GM23338 (cell line): Measurements from ENCODE around the gene GNPDA2. TPM values are rescaled to one million over a fixed set of nuclear protein-coding genes. Genes with fewer than 3 reads are reported as not detected.

ENCODE experiments used
- ATAC-seq: fragments of 200-7000 bp; cut with Tn5 transposase; 3 replicates; pipeline ENCODE4 v1.9.1; 2020
- DNase-seq: peaks from one replicate; pipeline ENCODE4 v3.0.0-alpha.2; 2015; ENCODE audit warnings: low spot score
- H2AFZ ChIP-seq: fragments of 200-600 bp; sonication (generic); 2 replicates; pipeline ENCODE4 v1.8.0; 2016; ENCODE audit warnings: antibody characterized with exemption, mild to moderate bottlenecking, moderate library complexity
- H3F3A ChIP-seq: fragments of 200-600 bp; sonication (generic); replicated peaks from 2 replicates; pipeline ENCODE4 v1.8.0; 2017; ENCODE audit warnings: antibody characterized with exemption, mixed run types, low read depth
- H3K27ac ChIP-seq: fragments of 200-600 bp; sonication (generic); 2 replicates; pipeline ENCODE4 v1.6.1; 2016; ENCODE audit warnings: low read depth
- H3K27me3 ChIP-seq: fragments of 200-600 bp; sonication (generic); 2 replicates; pipeline ENCODE4 v1.8.0; 2016; ENCODE audit warnings: mild to moderate bottlenecking, mixed run types, moderate library complexity; ENCODE audit not compliant: insufficient read depth
- H3K36me3 ChIP-seq: fragments of 200-600 bp; sonication (generic); 2 replicates; pipeline ENCODE4 v1.8.0; 2016; ENCODE audit warnings: mild to moderate bottlenecking; ENCODE audit not compliant: insufficient read depth
- H3K4me1 ChIP-seq: fragments of 200-600 bp; sonication (generic); 2 replicates; pipeline ENCODE4 v1.8.0; 2016; ENCODE audit warnings: mild to moderate bottlenecking, moderate library complexity; ENCODE audit not compliant: insufficient read depth
- H3K4me2 ChIP-seq: fragments of 200-600 bp; sonication (generic); 2 replicates; pipeline ENCODE4 v1.7.1; 2017; ENCODE audit warnings: mixed run types
- H3K4me3 ChIP-seq: fragments of 200-600 bp; sonication (generic); 2 replicates; pipeline ENCODE4 v1.6.1; 2016; ENCODE audit warnings: mixed run types
- H3K79me2 ChIP-seq: fragments of 200-600 bp; sonication (generic); replicated peaks from 2 replicates; pipeline ENCODE4 v1.8.0; 2017; ENCODE audit warnings: mild to moderate bottlenecking; ENCODE audit not compliant: insufficient read depth
- H3K9me2 ChIP-seq: fragments of 200-600 bp; sonication (generic); 2 replicates; pipeline ENCODE4 v1.8.0; 2017; ENCODE audit not compliant: insufficient read depth
- H4K20me1 ChIP-seq: fragments of 200-600 bp; sonication (generic); replicated peaks from 2 replicates; pipeline ENCODE4 v1.8.0; 2017; ENCODE audit warnings: mild to moderate bottlenecking; ENCODE audit not compliant: insufficient read depth
- H3K27ac Mint-ChIP-seq: 2 replicates; pipeline ENCODE4 v1.8.0; 2020; ENCODE audit warnings: inconsistent platforms, mild to moderate bottlenecking, moderate library complexity, mixed read lengths
- H3K27me3 Mint-ChIP-seq: 3 replicates; pipeline ENCODE4 v1.8.0; 2022; ENCODE audit warnings: low read depth, mild to moderate bottlenecking, moderate library complexity, mixed read lengths, inconsistent platforms; ENCODE audit not compliant: insufficient read depth, poor library complexity
- H3K36me3 Mint-ChIP-seq: 3 replicates; pipeline ENCODE4 v1.8.0; 2021; ENCODE audit warnings: low read depth, mild to moderate bottlenecking, inconsistent platforms, moderate library complexity, mixed read lengths
- H3K4me1 Mint-ChIP-seq: 3 replicates; pipeline ENCODE4 v1.8.0; 2020; ENCODE audit warnings: mild to moderate bottlenecking, inconsistent platforms, mixed read lengths
- H3K4me3 Mint-ChIP-seq: 3 replicates; pipeline ENCODE4 v1.8.0; 2021; ENCODE audit warnings: moderate library complexity, mild to moderate bottlenecking, inconsistent platforms, mixed read lengths
- H3K9me3 Mint-ChIP-seq: 3 replicates; pipeline ENCODE4 v1.8.0; 2020; ENCODE audit warnings: moderate library complexity, mild to moderate bottlenecking, inconsistent platforms, mixed read lengths
- CREB1 ChIP-seq: fragments of 250-450 bp; sonication (Bioruptor Pico); IDR thresholded peaks from 2 replicates; pipeline ENCODE4 v1.5.0; 2020; ENCODE audit warnings: low read depth, mild to moderate bottlenecking, moderate library complexity
- CTCF ChIP-seq, 2 experiments: fragments of 200-600 bp in 1 of 2; sonication (generic) in 1 of 2; conservative IDR thresholded peaks; 2 replicates each; pipeline versions ENCODE4 v1.5.1 to v1.6.1; 2016 to 2017; ENCODE audit warnings: antibody characterized with exemption in 2 of 2, low read depth in 2 of 2, mild to moderate bottlenecking in 2 of 2, moderate library complexity in 1 of 2
- ETS1 ChIP-seq: IDR thresholded peaks from 2 replicates; pipeline ENCODE4 v1.6.1; 2016; ENCODE audit warnings: antibody characterized with exemption
- EZH2phosphoT487 ChIP-seq: fragments of 200-600 bp; sonication (generic); IDR thresholded peaks from one replicate; pipeline ENCODE4 v1.8.1; 2018; ENCODE audit warnings: antibody characterized with exemption; ENCODE audit not compliant: unreplicated experiment
- JUNB ChIP-seq: IDR thresholded peaks from one replicate; pipeline ENCODE4 v1.6.1; 2016; ENCODE audit warnings: antibody characterized with exemption; ENCODE audit not compliant: unreplicated experiment
- NANOG ChIP-seq: IDR thresholded peaks from 2 replicates; pipeline ENCODE4 v1.6.1; 2016; ENCODE audit warnings: antibody characterized with exemption, borderline replicate concordance
- POLR2AphosphoS5 ChIP-seq: IDR thresholded peaks from 2 replicates; pipeline ENCODE4 v1.6.1; 2016; ENCODE audit warnings: antibody characterized with exemption, low read depth
- REST ChIP-seq: IDR thresholded peaks from one replicate; pipeline ENCODE4 v1.6.1; 2018; ENCODE audit warnings: antibody characterized with exemption; ENCODE audit not compliant: unreplicated experiment
- STAT1 ChIP-seq: IDR thresholded peaks from one replicate; pipeline ENCODE4 v1.6.1; 2016; ENCODE audit warnings: antibody characterized with exemption; ENCODE audit not compliant: unreplicated experiment
- ZNF462 ChIP-seq: fragments of 250-450 bp; sonication (Bioruptor Pico); IDR thresholded peaks from 2 replicates; pipeline ENCODE4 v1.5.0; 2020; ENCODE audit warnings: mild to moderate bottlenecking, moderate library complexity
- polyA plus RNA-seq: library from polyadenylated mRNA; unstranded; fragments of >200 nt; fragmentation: Nextera tagmentation; extraction: Ambion mirVana; gene quantifications from 2 replicates; pipeline ENCODE4 v1.2.1, GENCODE V29; 2016
- total RNA-seq: library from RNA; depleted of rRNA; stranded (reverse); fragments of >200 nt; shearing (Covaris generic); gene quantifications from 2 replicates; pipeline ENCODE4 v1.2.3, GENCODE V29; 2014

The GNPDA2 gene
- total and polyA plus RNA-seq, 2 experiments from 2014 or later, result 6.4 to 7.7 TPM

- Mint-ChIP-seq H3K4me3 (no peak overlapping the region; the same call in 2 of the 3 replicates), H3K4me1 (peaks cover 17% of the 10 kb centered on the region; the same call in 2 of the 3 replicates), H3K36me3 (no peaks in the 10 kb centered on the region), H3K27me3 (peaks cover 8% of the 10 kb centered on the region), H3K27ac (no peak overlapping the region), H3K9me3 (no peaks in the 10 kb centered on the region; the same call in 2 of the 3 replicates)
- H3K4me1 ChIP-seq, result peaks cover 7% of the 10 kb centered on the region
- no peaks in the 10 kb centered on the region for H3K9me2 ChIP-seq
- no peaks in the 10 kb centered on the region; the same call in 1 of the 2 replicates for H4K20me1 ChIP-seq
- no peak overlapping the region for H3K27ac ChIP-seq
- no peaks in the 10 kb centered on the region for H3K36me3 ChIP-seq
- no peak overlapping the region for H3K4me2 ChIP-seq
- DNase-seq, result no peak
- no peak overlapping the region for H2AFZ ChIP-seq
- TF ChIP-seq POLR2AphosphoS5, result no peak
- no peak for TF ChIP-seq CREB1 (CRISPR knock-in tag)
- no peak for TF ChIP-seq ZNF462
- no peaks in the 10 kb centered on the region for H3F3A ChIP-seq
- peaks cover 30% of the 10 kb centered on the region for H3K79me2 ChIP-seq
- no peak for ATAC-seq
- peaks cover 19% of the 10 kb centered on the region for H3K27me3 ChIP-seq
- H3K4me3 ChIP-seq, result no peak overlapping the region
Measured at GRCh38 chr4:44727471-44727870, 1.1 kb upstream of the GNPDA2 start.

- Mint-ChIP-seq H3K9me3 (no peaks in the 10 kb centered on the region; the same call in 2 of the 3 replicates), H3K27ac (no peak overlapping the region; the same call in 1 of the 2 replicates), H3K4me1 (peaks cover 17% of the 10 kb centered on the region; the same call in 2 of the 3 replicates), H3K27me3 (peaks cover 6% of the 10 kb centered on the region), H3K4me3 (peak overlapping the region; percentile 93), H3K36me3 (no peaks in the 10 kb centered on the region)
- Histone ChIP-seq H4K20me1 (no peaks in the 10 kb centered on the region; the same call in 1 of the 2 replicates), H2AFZ (peak overlapping the region; percentile 94), H3K4me3 (peak overlapping the region; percentile 62), H3K9me2 (no peaks in the 10 kb centered on the region), H3K36me3 (no peaks in the 10 kb centered on the region), H3F3A (no peaks in the 10 kb centered on the region), H3K4me1 (peaks cover 7% of the 10 kb centered on the region), H3K79me2 (peaks cover 40% of the 10 kb centered on the region), H3K27me3 (peaks cover 19% of the 10 kb centered on the region), H3K4me2 (peak overlapping the region; percentile 84), H3K27ac (no peak overlapping the region)
- ATAC-seq (no peak), DNase-seq (no peak)
- TF ChIP-seq CTCF (conservative IDR thresholded peaks at IDR 0.05; ENCODE audit: low read depth in 2 of 2), result no peak
- TF ChIP-seq POLR2AphosphoS5, result no peak
- TF ChIP-seq NANOG, result no peak
- TF ChIP-seq EZH2phosphoT487, result no peak
- TF ChIP-seq STAT1, result no peak
- TF ChIP-seq ETS1, result no peak
- no peak for TF ChIP-seq JUNB
- TF ChIP-seq REST, result no peak
Measured at GRCh38 chr4:44725726-44726037, 674 bp downstream of the GNPDA2 start.
